SJCRH30 (cell line): ENCODE data around the gene SCN10A. TPM values are rescaled to one million over a fixed set of nuclear protein-coding genes. Genes with fewer than 3 reads are reported as not detected.

Experiments used
- DNase-seq, 2 experiments: peaks; one replicate each; pipeline ENCODE4 v3.0.0-alpha.2; 2015 to 2020
- H3K27ac ChIP-seq: fragments of 250-450 bp; sonication (Bioruptor Pico); 2 replicates; pipeline ENCODE4 v1.5.1; 2020; ENCODE audit warnings: mild to moderate bottlenecking, moderate library complexity
- H3K27me3 ChIP-seq: fragments of 250-450 bp; sonication (Bioruptor Pico); 2 replicates; pipeline ENCODE4 v1.5.1; 2020; ENCODE audit warnings: mild to moderate bottlenecking, moderate library complexity
- H3K36me3 ChIP-seq: fragments of 250-450 bp; sonication (Bioruptor Pico); 2 replicates; pipeline ENCODE4 v1.5.1; 2020; ENCODE audit warnings: mild to moderate bottlenecking, moderate library complexity
- H3K4me1 ChIP-seq: fragments of 250-450 bp; sonication (Bioruptor Pico); 2 replicates; pipeline ENCODE4 v1.5.1; 2020; ENCODE audit warnings: mild to moderate bottlenecking, moderate library complexity
- H3K4me3 ChIP-seq: fragments of 250-450 bp; sonication (Bioruptor Pico); 2 replicates; pipeline ENCODE4 v1.5.1; 2020; ENCODE audit warnings: mild to moderate bottlenecking, moderate library complexity
- H3K9me3 ChIP-seq: fragments of 250-450 bp; sonication (Bioruptor Pico); replicated peaks from 2 replicates; pipeline ENCODE4 v1.5.1; 2020; ENCODE audit warnings: mild to moderate bottlenecking, moderate library complexity
- total RNA-seq: library from RNA; depleted of rRNA; stranded (reverse); fragments of >200 nt; shearing (Covaris generic); gene quantifications from 2 replicates; pipeline ENCODE4 v1.2.3, GENCODE V29; 2014; rRNA removed

SCN10A gene
- total RNA-seq, result not detected in 2 replicates

DNA sequence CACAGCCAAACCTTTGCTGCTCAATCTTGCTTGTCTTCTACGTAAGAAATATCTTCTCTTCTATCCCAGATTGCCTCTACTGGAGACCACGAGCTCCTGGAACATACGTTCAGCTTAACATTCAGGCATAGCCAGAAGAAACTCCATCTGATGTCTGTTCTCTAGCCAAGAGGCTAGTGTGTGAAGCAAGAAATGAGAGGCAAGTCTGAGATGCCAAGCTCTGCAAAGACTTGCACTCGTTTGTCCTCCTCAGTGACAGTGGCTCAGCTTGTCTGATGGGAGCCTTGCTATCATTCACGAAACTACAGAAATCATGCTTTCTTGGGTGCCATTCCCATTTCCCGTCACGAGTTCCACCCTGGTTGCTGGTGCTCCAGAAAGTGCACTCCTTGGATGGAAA lies at the start of gene SCN10A:
SCN10A (minus strand) TSS at position 192 of the 400 bp plus-strand sequence. CDS start 22,207 bp downstream, outside the sequence.
- H3K27me3 ChIP-seq, result no peaks in the 10 kb centered on the region
- H3K4me1 ChIP-seq, result no peaks in the 10 kb centered on the region
- H3K4me3 ChIP-seq, result no peak within 1 kb of the TSS
- H3K36me3 ChIP-seq, result no peaks in the 10 kb centered on the region
- DNase-seq, result no peak
- H3K9me3 ChIP-seq, result no peaks in the 10 kb centered on the region
- no peak within 1 kb of the TSS for H3K27ac ChIP-seq

DNA sequence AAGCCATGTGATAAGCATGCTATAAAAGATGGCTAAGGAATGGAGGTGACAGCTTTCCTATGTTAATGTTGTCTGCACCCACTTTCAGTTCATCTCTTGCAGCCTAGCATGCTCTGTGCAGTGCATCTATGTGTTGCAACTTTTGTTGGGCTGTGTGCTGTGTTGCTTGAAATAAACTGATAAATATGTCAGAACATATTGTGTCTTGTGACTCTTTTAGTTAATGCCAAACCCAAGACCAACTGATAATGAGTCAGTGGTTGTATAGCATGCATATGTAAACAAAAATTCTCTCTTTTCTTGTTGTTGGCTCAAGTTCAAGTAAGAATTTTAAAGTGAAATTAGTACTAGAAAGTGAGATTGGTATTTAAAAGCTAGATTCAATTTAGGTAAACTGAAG lies 37.0 kb upstream of the SCN10A start:
- no peaks in the 10 kb centered on the region for H3K4me1 ChIP-seq
- H3K4me3 ChIP-seq, result no peak overlapping the region
- H3K9me3 ChIP-seq, result no peaks in the 10 kb centered on the region
- no peaks in the 10 kb centered on the region for H3K36me3 ChIP-seq
- no peak overlapping the region for H3K27ac ChIP-seq
- DNase-seq, result no peak
- no peaks in the 10 kb centered on the region for H3K27me3 ChIP-seq

DNA sequence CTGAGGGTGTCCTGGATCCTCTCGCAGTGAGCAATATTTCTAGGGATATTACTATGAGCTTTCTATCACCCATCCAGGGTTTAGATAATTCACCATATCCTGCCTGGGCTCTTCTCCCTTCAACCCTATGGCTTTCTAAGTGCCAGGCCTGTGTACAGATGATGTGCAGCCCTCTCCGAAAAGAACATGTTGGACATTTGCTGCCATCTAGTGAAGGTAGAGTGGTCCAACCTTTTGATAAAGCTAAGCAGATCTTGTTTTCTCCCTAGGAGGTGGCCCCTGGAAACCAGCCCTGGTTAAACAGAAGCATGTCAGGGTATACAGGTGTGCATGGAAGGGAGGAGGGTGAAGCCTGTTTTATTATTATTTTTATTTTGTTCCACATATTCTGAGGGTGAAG lies 27.9 kb upstream of the SCN10A start:
- Histone ChIP-seq H3K36me3 (no peaks in the 10 kb centered on the region), H3K27ac (no peak overlapping the region), H3K4me1 (no peaks in the 10 kb centered on the region), H3K27me3 (no peaks in the 10 kb centered on the region), H3K9me3 (no peaks in the 10 kb centered on the region), H3K4me3 (no peak overlapping the region)
- DNase-seq, result peak in 1 of 2 experiments; percentile 31

- no peaks in the 10 kb centered on the region for H3K36me3 ChIP-seq
- H3K4me1 ChIP-seq, result no peaks in the 10 kb centered on the region
- H3K4me3 ChIP-seq, result no peak overlapping the region
- no peak for DNase-seq
- H3K9me3 ChIP-seq, result no peaks in the 10 kb centered on the region
- H3K27ac ChIP-seq, result no peak overlapping the region
- H3K27me3 ChIP-seq, result no peaks in the 10 kb centered on the region
Measured at GRCh38 chr3:38842266-38842965, 26.4 kb upstream of the SCN10A start.

GRCh38 chr3:38840987-38841386 lies 25.0 kb upstream of the SCN10A start:
- Histone ChIP-seq H3K27me3 (no peaks in the 10 kb centered on the region), H3K4me1 (peaks cover 3% of the 10 kb centered on the region), H3K27ac (no peak overlapping the region), H3K9me3 (no peaks in the 10 kb centered on the region), H3K36me3 (no peaks in the 10 kb centered on the region), H3K4me3 (no peak overlapping the region)
- DNase-seq, result no peak

GRCh38 chr3:38837358-38837757 lies 21.3 kb upstream of the SCN10A start:
- Histone ChIP-seq H3K9me3 (no peaks in the 10 kb centered on the region), H3K4me1 (peaks cover 9% of the 10 kb centered on the region), H3K27me3 (no peaks in the 10 kb centered on the region), H3K36me3 (no peaks in the 10 kb centered on the region), H3K4me3 (no peak overlapping the region), H3K27ac (no peak overlapping the region)
- DNase-seq, result no peak

DNA sequence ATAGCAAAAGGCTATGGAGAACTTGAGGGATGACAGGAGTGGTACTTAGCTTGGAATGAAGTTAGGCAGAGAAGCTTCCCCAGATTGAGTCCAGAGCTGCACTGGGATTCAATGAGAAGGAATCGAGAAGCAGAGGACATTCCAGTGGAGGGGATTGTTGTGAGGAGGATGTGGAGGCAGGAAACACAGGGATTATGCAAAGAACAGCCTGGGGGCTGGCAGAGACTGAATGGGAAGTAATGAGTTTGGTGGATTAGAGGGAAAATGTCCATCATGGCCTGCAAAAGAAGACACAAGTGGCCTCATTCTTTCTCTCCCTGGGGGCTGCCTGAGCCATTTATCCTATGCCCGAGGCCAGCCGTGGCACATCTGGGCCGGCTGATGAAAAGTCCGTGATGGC lies 20.5 kb upstream of the SCN10A start:
- peak in 1 of 2 experiments; percentile 20 for DNase-seq
- peaks cover 9% of the 10 kb centered on the region for H3K4me1 ChIP-seq
- no peak overlapping the region for H3K27ac ChIP-seq
- H3K9me3 ChIP-seq, result no peaks in the 10 kb centered on the region
- H3K36me3 ChIP-seq, result no peaks in the 10 kb centered on the region
- H3K27me3 ChIP-seq, result no peaks in the 10 kb centered on the region
- no peak overlapping the region for H3K4me3 ChIP-seq

DNA sequence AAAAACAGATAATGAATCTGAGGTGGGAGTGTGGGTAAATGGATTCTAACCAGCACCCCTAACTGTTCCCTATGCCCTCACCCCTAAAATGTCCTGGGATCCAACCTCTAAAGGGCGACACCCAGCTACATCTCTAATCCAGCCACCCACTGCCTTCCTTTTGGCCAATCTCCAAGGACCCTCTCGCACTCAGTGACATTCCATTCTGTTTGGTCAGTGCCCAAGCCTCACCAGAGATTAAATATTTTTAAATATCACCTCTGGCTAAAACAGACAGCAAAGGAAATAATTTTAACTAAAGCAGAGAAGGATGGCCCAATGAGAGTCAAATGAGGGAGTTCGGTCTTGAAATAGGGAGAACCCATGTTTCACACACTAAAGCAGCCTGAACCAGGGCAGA lies 19.9 kb upstream of the SCN10A start:
- Histone ChIP-seq H3K27ac (no peak overlapping the region), H3K9me3 (no peaks in the 10 kb centered on the region), H3K27me3 (no peaks in the 10 kb centered on the region), H3K4me3 (no peak overlapping the region), H3K4me1 (peaks cover 9% of the 10 kb centered on the region), H3K36me3 (no peaks in the 10 kb centered on the region)
- DNase-seq, result no peak

DNA sequence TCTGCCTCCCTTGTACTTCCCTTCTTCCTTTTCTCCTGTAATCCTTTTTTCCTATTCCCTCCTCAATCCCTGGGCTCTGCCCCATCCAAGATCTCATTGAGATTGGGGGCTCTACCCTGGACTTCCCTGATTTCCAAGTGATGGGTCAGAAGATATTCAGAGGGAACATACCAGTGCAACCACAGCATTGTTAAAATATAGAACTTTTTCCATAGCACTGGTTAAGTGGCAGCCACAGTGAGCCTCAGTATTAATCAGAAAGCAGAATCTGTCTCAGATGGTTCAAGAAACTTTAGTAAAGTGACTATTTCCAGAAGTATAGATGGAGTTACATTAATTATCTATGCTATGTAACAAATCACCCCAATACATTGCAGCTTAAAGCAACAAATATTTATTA lies 18.7 kb upstream of the SCN10A start:
- Histone ChIP-seq H3K36me3 (no peaks in the 10 kb centered on the region), H3K27ac (no peak overlapping the region), H3K4me1 (peaks cover 9% of the 10 kb centered on the region), H3K27me3 (no peaks in the 10 kb centered on the region), H3K4me3 (no peak overlapping the region), H3K9me3 (no peaks in the 10 kb centered on the region)
- no peak for DNase-seq

- no peak overlapping the region for H3K4me3 ChIP-seq
- no peaks in the 10 kb centered on the region for H3K9me3 ChIP-seq
- H3K36me3 ChIP-seq, result no peaks in the 10 kb centered on the region
- peaks cover 9% of the 10 kb centered on the region for H3K4me1 ChIP-seq
- no peak overlapping the region for H3K27ac ChIP-seq
- DNase-seq, result peak; percentile 63 to 71
- no peaks in the 10 kb centered on the region for H3K27me3 ChIP-seq
Measured at GRCh38 chr3:38834110-38834509, 18.1 kb upstream of the SCN10A start.

- no peaks in the 10 kb centered on the region for H3K36me3 ChIP-seq
- no peak overlapping the region for H3K4me3 ChIP-seq
- no peak for DNase-seq
- H3K27ac ChIP-seq, result no peak overlapping the region
- H3K4me1 ChIP-seq, result peaks cover 3% of the 10 kb centered on the region
- no peaks in the 10 kb centered on the region for H3K27me3 ChIP-seq
- no peaks in the 10 kb centered on the region for H3K9me3 ChIP-seq
Measured at GRCh38 chr3:38829404-38829803, 13.4 kb upstream of the SCN10A start.

GRCh38 chr3:38828681-38829080 lies 12.7 kb upstream of the SCN10A start:
- Histone ChIP-seq H3K9me3 (no peaks in the 10 kb centered on the region), H3K27ac (no peak overlapping the region), H3K4me3 (no peak overlapping the region), H3K4me1 (no peaks in the 10 kb centered on the region), H3K27me3 (no peaks in the 10 kb centered on the region), H3K36me3 (no peaks in the 10 kb centered on the region)
- no peak for DNase-seq

DNA sequence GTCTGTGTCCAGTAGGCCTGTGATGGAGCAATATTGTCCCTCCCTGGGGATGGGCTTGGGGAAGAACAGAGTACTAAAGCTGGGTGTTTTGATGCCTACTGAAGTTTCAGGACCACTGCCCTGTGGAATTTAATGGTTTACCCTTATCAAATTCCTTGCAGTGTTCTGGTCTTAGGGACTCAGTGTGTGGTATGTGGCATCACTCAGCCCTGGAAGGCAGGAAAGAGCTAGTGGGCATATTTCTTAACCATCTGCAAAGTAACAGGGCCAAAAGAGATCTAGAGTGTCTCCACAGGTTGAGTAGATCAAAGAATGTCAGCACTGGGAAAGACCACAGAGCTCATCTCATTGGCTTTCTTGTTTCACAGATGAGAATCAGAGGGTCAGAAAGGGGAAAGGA lies 11.8 kb upstream of the SCN10A start:
- Histone ChIP-seq H3K4me1 (no peaks in the 10 kb centered on the region), H3K36me3 (no peaks in the 10 kb centered on the region), H3K4me3 (no peak overlapping the region), H3K27me3 (no peaks in the 10 kb centered on the region), H3K9me3 (no peaks in the 10 kb centered on the region), H3K27ac (no peak overlapping the region)
- no peak for DNase-seq

- H3K27me3 ChIP-seq, result no peaks in the 10 kb centered on the region
- H3K27ac ChIP-seq, result no peak overlapping the region
- H3K4me1 ChIP-seq, result no peaks in the 10 kb centered on the region
- no peak overlapping the region for H3K4me3 ChIP-seq
- H3K9me3 ChIP-seq, result no peaks in the 10 kb centered on the region
- DNase-seq, result no peak
- no peaks in the 10 kb centered on the region for H3K36me3 ChIP-seq
Measured at GRCh38 chr3:38826001-38826400, 10.0 kb upstream of the SCN10A start.

GRCh38 chr3:38824349-38824748 lies 8.3 kb upstream of the SCN10A start:
- Histone ChIP-seq H3K4me3 (no peak overlapping the region), H3K27me3 (no peaks in the 10 kb centered on the region), H3K4me1 (no peaks in the 10 kb centered on the region), H3K9me3 (no peaks in the 10 kb centered on the region), H3K36me3 (no peaks in the 10 kb centered on the region), H3K27ac (no peak overlapping the region)
- no peak for DNase-seq

DNA sequence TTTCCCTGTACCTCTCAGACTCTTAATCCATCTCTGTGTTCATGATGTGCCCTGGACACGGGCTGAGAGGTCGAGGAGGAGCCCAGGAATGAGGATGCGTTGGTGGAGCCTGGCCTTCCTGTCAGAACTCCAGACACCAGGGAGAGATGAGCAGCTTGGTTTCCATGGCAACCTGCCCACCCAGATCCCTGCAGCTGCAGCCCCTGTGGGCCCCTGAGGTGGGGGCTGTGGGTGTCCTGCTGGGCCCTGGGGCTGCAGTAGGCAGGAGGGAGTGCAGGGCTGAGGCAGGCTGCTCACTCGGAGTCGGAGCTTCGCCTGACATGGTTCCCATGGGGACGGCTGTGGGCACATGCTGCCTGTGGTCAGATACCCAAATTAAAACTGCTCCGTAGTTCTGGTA lies 7.7 kb upstream of the SCN10A start:
- Histone ChIP-seq H3K27me3 (no peaks in the 10 kb centered on the region), H3K4me3 (no peak overlapping the region)
- DNase-seq, result no peak

More for the DNA sequence above, 7.7 kb upstream of the SCN10A start:
- no peaks in the 10 kb centered on the region for H3K9me3 ChIP-seq
- no peaks in the 10 kb centered on the region for H3K36me3 ChIP-seq
- no peak overlapping the region for H3K27ac ChIP-seq
- no peaks in the 10 kb centered on the region for H3K4me1 ChIP-seq
